Measurements from ENCODE around the gene ZBTB26.

ZBTB26 gene

DNA sequence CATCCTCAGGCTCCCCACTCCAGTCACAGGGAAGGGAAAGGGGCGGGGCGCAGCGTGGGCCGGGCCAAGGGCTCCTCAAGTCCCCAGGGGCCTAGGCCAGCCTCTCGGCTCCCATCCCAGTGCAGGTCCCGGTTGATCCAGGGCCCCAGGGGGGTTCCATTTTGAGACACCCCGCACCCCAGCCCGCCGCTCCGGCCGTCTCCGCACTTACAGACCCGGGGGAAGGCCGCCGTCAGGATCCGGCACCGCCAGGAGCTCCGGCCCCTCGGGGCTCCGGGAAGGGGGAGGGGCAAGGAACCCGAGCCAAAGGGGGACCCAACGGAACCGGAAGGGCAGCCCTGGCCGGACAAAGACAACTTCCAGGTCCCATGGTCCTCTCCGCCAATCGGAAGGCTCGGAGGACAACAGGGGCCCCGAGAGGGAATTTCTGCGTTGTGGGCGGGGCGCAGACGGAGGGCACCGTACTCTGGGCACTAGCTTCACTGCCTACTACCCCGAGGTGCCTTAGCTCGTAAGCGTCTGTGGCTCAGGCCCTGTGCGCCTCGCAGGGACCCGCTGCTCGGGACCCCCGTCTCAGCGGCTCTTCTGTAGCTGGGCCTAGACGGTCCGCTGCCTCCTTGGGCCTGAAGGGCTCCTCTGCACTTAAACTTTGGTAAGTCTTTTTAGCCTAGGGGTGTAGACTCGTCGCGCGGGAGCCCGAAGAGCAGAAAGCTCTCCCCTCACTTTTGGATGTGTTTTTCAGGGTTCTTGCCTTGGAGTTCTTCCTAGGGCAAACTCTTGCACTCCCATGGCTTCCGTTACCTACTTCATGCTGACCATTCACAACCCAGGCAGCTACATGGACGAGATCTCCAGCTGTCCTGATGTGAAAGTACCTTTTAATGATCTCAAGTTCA is at the start of gene ZBTB26:
Gene ZBTB26, minus strand, starts transcription at position 287 of the 896 bp plus-strand sequence. CDS start 11,578 bp downstream, outside the sequence.
- peak; percentile 96 for DNase-seq

DNA sequence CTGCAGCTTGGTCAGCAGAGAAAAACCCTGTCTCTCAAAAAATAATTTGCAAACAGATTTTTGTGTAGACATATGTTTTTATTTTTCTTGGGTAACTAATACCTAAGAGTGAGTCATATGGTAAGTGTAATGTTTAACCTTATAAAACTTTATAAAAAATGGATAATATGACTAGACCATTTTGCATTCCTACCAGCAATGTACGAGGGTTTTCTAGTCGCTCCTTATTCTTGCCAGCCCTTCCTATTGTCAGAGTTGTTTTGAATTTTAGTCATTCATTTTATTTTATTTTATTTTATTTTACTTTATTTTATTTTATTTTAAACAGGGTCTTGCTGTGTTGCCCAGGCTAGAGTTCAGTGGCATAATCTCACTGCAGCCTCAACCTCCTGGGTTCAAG is 47.3 kb upstream of the ZBTB26 start:
- DNase-seq: no peak

- no peak for DNase-seq
These were observed 43.9 kb upstream of the ZBTB26 start for GRCh38 chr9:122975196-122975595.

DNA sequence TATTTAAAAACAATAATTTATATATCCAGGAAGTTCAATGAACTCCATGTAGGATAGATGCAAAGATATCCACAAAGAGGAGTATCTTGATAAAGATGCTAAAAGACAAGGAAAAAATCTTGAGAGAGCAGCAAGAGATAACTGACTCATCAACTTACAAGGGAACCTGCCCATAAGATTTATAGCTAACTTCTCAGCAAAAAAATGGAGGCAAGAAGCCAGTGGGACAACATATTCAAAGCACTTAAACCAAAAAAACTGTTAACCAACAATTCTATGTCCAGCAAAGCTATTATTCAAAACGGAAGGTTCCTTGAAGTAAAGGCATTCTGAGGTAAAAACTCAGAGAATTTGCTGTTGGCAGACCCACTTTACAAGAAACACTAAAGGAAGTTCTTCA is 29.8 kb upstream of the ZBTB26 start:
- no peak for DNase-seq

DNA sequence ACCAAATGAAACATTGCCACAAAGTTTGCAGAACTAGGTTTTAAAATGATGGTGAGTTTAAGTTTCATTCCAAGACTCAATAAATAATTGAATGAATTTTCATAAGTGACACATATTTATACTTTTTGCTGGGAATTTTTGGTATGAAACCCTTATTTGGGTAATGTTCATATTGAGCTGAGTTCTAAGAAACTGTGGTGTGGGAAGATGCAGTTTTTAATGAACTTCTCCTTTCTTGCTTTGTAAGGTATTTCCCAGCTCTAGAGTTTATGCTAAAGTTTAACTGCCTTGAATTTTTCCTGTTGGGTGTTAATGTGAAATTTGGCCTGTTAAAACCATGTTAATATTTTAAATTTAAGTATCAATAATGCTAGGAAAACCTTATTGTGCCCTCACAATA is 24.6 kb upstream of the ZBTB26 start:
- no peak for DNase-seq

DNA sequence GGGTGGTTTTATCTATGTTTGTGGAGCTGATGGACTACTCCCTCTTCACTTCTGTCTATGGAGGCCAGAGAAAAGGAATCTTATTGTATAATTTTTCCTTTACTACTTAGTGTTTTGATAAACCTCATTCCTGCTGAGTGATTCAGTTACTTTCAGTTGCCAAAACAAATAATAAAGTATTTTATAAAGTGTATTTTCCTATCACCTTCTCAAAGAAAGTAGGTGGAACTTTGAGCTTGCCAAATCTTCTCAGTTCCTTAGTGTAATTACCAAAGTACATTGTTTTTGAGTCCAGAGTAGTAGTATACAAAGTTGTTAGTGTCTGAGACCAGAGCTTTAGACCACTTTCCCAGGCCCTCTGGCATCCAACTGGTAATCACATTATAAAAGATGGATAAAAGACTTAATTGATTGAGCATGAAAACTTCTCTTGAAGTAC is 23.0 kb upstream of the ZBTB26 start:
- DNase-seq: no peak

GRCh38 chr9:122951056-122951455 is 19.7 kb upstream of the ZBTB26 start:
- no peak for DNase-seq

- DNase-seq: no peak
These were observed 19.0 kb upstream of the ZBTB26 start for GRCh38 chr9:122950263-122950662.

GRCh38 chr9:122949696-122950095 is 18.4 kb upstream of the ZBTB26 start:
- DNase-seq: no peak

DNA sequence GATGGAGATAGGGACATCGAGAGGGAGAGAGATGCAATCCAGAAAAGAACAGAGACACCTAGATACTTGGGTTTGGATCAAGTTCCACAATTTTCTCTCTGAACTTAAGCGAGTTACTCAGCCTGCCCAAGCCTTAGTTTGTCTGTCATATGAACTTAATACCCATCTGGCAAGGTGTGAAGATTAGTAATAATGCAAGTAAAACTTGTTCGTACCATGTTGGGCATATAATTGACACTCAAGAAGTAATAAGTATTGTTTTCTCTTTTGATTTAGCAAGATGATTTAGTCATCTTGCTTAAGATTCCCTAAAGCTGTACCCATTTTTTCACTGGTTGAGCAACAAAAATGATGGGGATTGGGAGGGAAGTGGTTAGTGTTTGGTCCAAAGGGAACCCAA is 17.0 kb upstream of the ZBTB26 start:
- no peak for DNase-seq

DNA sequence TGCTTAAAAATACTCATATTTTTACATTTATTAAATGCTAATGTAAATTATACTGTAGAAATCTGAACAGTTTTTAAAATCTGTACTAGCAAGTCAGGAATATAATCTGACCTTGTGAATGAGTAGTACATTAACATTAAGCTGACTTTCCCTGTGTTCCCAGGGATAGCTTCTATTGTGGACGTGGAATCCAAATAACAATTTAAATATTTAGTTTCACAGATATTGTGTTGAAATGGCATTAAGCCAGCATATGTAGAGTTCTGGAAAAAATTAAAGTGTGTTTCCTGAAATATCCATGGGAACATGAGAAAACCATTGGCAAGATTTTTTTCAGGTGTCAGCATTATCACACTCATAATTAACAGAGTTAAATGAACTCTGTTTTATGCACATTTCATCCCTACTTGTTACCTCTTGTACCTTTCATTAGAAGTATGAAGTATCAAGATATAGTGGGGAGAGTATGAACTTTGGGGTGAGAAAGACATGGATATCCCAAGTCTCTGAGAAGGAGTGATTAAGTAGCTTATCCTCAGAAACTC is 15.2 kb upstream of the ZBTB26 start:
- no peak for DNase-seq

GRCh38 chr9:122944960-122945888 is 13.9 kb upstream of the ZBTB26 start:
- no peak for DNase-seq

DNA sequence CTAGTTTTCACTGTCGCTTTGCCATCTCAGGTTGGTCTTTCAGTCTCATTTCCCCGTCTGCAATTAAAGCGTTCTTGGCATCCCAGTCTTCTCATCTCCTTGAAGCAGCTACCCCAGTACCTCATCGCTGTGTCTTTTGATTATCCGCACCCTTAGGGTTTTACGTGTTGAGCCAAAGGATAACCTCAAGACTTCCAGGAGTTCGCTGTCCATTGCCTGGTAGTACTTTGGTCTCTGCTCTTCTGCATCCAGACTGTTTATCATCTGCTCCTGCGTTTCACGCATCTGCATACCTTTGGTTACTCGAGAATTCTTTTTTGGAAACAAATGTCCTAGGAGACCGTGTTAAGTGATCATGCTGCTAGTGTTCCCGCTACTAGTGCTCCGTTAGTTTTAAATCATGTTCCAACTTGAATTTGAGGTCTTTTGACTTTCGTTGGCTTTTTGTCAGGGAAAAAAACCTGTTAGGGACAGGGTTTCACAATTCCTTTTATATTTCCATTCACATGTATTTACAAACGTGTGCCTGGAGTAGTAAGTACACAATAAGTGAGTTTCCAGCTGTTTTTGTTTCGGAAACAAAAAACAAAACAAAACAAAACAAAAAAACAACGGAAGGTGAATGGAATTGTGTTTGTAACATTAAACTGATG is 10.4 kb upstream of the ZBTB26 start:
- DNase-seq: peak; percentile 60

- peak; percentile 99 for DNase-seq
These were observed 9.7 kb upstream of the ZBTB26 start, which contains the start of gene RABGAP1 for GRCh38 chr9:122940749-122941581. TSS of gene RABGAP1 (plus strand) at chr9:122941020. CDS start at chr9:122957060, 16,040 bp downstream.

DNA sequence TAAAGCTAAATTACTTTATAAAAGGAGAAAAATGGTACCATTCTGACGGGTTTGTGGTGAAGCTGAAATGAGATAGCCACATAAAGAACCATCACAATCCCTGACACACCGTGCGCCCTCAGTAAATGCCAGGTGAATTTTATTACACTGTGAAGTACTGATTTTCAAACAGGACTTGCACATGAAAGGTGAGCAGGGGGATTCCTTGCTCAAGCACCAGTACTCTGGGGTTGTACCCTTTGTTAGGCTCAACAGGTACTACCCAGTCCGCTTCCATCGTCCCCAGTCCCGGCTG is 9.1 kb upstream of the ZBTB26 start:
- no peak for DNase-seq

DNA sequence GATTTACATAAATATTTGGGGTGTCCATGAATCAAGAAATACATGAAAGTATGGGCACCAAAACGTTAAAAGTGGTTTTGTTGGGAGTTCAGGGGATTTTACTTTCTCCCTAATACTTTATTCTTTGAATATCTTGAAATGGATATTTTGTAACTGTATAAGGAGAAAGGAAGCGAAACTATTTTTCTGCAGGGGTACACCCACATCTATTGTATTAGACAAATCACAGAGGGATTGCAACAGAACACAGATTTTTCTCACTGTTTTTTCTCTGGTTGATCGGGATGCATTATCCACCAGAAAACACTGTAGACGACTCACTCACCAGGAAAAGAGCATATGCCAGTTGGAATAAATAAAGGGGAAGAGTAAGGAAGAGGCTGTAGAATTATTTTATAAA is 8.3 kb upstream of the ZBTB26 start:
- no peak for DNase-seq

- no peak for DNase-seq
These were observed 5.6 kb upstream of the ZBTB26 start for GRCh38 chr9:122936883-122937282.

GRCh38 chr9:122936464-122936863 is 5.2 kb upstream of the ZBTB26 start:
- no peak for DNase-seq

GRCh38 chr9:122930541-122931225 is 629 bp downstream of the ZBTB26 start:
- no peak for DNase-seq

DNA sequence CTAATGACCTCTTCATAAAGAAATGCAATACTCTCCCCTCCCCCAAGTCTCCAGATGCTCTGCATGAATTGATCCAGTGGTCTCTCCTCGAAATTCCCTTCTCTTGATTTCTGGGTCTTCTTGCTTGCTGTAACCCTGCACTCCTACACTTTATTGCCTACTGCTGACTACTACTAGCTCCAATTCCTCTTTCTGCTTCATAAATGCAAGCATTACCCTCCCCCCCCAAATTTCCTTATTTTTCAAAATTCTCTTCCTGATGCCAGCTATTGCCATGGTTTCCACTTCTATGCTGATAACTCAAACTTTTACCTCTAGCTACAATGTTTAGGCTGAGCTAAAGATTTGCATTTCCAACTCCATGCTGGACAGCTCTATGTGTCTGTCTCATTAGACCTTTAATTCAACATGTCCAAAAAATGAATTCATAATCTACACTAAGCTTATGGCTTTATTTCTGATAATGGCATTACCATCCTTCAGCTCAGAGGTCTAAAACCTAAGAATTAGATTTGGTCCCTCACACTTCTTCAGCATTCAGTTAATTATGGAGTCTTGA is 1.4 kb downstream of the ZBTB26 start:
- no peak for DNase-seq

- no peak for DNase-seq
These were observed 7.4 kb downstream of the ZBTB26 start for GRCh38 chr9:122923947-122924346.

Measured in hematopoietic multipotent progenitor cell treated with erythropoietin and hydrocortisone succinate and interleukin-3 and kit ligand, for 8 days (in vitro differentiated cells).